Right lobe of liver (tissue), 6 donors: ENCODE data around the gene CAMKK1. TPM values are rescaled to one million over a fixed set of nuclear protein-coding genes. Genes with fewer than 3 reads are reported as not detected.

Experiments
- ATAC-seq, 4 donors: fragments of 200-7000 bp; cut with Tn5 transposase; one replicate each; pipeline ENCODE4 v1.9.1; 2020; ENCODE audit warnings: mild to moderate bottlenecking in 4 of 4, moderate library complexity in 4 of 4
- DNase-seq, 3 donors: peaks; one replicate each; pipeline ENCODE4 v3.0.0-alpha.2; 2020
- H3K27ac ChIP-seq, 3 donors: fragments of 200-600 bp; one replicate each; pipeline ENCODE4 v1.8.0; 2022
- H3K27me3 ChIP-seq, 2 donors: fragments of 200-600 bp; one replicate each; pipeline ENCODE4 v1.8.0; 2022
- H3K36me3 ChIP-seq, 4 donors: fragments of 200-600 bp; sonication (generic) in 1 of 4; one replicate each; pipeline versions ENCODE4 v1.5.1 to v1.8.0; 2017 to 2022; ENCODE audit warnings: control low read depth in 1 of 4
- H3K4me1 ChIP-seq, 4 donors: fragments of 200-600 bp; sonication (generic) in 1 of 4; one replicate each; pipeline versions ENCODE4 v1.5.1 to v1.8.0; 2017 to 2022; ENCODE audit warnings: control low read depth in 1 of 4
- H3K4me3 ChIP-seq, 3 donors: fragments of 200-600 bp; one replicate each; pipeline ENCODE4 v1.8.0; 2022
- H3K9me3 ChIP-seq, 4 donors: fragments of 200-600 bp; sonication (generic) in 1 of 4; one replicate each; pipeline versions ENCODE4 v1.5.1 to v1.8.0; 2017 to 2022; ENCODE audit warnings: control low read depth in 1 of 4
- POLR2A ChIP-seq: fragments of 450-650 bp; IDR thresholded peaks from one replicate; pipeline ENCODE4 v1.6.1; 2017; ENCODE audit warnings: antibody characterized with exemption, mild to moderate bottlenecking
- WGBS: methylation state at CpG from one replicate; pipeline ENCODE4 v1.1.6; 2018; ENCODE audit warnings: low coverage, low lambda C conversion rate; ENCODE audit not compliant: insufficient coverage; ENCODE audit errors: missing lambda C conversion rate; 5-methylcytosine and 5-hydroxymethylcytosine counted together
- intact Hi-C, 2 donors: fragments of 100-400 bp; cut with DNase I; formaldehyde crosslinking; loops; one replicate each; pipeline versions ENCODE4 v1.11.2 to v1.14.1; 2022
- total RNA-seq, 6 experiments: library from RNA; depleted of rRNA in 2 of 6; stranded (reverse); fragments of >200 nt in 2 of 6; fragmentation: NEBNext Ultra II Directional in 3 of 6; extraction: Animal tissue kit (Norgen Biotek cat#: 25700) in 3 of 6; gene quantifications; one replicate each; pipeline versions ENCODE4 v1.1.0 to v1.2.4, GENCODE V29; 2016 to 2023
- TF ChIP-seq, protein P1 (sequence below), 4 donors: fragments of 200-600 bp in 3 of 4; fragments of 450-650 bp in 1 of 4; IDR thresholded peaks; one replicate each; pipeline versions ENCODE4 v1.5.1 to v1.8.0; 2016 to 2022; ENCODE audit warnings: antibody characterized with exemption in 4 of 4, mild to moderate bottlenecking in 2 of 4
- donor health status: DM: no; HTN: yes; CAD: no.
- donor health status: DM: no; HTN: no; CAD: no.
- donor health status: DM: no; HTN: no; CAD: no.
- donor health status: DM: no; HTN: yes; CAD: no.
- donor health status: DM: no; HTN: yes; CAD: no.

The CAMKK1 gene
- total RNA-seq, 6 experiments from 2014 or later: 0.35 to 1.1 (median 0.47) TPM

DNA sequence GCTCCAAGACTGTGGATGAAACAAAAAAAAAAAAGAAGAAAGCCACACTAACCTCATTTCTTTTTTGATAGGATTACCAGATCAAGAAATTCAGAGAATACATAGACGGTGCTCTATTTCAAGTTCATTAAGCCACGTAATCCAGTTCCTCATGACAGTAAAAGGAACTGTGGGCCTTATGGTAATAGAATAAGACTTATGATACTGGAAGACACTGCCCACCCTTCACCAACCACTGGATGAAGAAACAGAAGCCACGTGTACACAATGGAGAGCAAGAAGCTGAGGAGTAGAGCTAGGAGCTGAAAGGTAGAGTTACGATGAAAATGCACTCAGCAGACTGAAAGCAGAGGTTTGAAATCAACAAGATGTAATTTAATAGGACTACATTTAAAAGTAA, 58.0 kb downstream of the CAMKK1 start:
- WGBS: 87% methylated on average over 4 of the region's 4 CpGs
- ATAC-seq (no peak), DNase-seq (no peak)
- Histone ChIP-seq H3K27ac (no peak overlapping the region), H3K27me3 (no peaks in the 10 kb centered on the region), H3K4me3 (no peak overlapping the region), H3K9me3 (no peaks in the 10 kb centered on the region), H3K36me3 (peaks cover 0 to 33% (median 4%) of the 10 kb centered on the region in 4 donors), H3K4me1 (peaks cover 0 to 14% (median 5%) of the 10 kb centered on the region in 4 donors)
- intact Hi-C loops: no loop called here
- TF ChIP-seq, protein P1, sequence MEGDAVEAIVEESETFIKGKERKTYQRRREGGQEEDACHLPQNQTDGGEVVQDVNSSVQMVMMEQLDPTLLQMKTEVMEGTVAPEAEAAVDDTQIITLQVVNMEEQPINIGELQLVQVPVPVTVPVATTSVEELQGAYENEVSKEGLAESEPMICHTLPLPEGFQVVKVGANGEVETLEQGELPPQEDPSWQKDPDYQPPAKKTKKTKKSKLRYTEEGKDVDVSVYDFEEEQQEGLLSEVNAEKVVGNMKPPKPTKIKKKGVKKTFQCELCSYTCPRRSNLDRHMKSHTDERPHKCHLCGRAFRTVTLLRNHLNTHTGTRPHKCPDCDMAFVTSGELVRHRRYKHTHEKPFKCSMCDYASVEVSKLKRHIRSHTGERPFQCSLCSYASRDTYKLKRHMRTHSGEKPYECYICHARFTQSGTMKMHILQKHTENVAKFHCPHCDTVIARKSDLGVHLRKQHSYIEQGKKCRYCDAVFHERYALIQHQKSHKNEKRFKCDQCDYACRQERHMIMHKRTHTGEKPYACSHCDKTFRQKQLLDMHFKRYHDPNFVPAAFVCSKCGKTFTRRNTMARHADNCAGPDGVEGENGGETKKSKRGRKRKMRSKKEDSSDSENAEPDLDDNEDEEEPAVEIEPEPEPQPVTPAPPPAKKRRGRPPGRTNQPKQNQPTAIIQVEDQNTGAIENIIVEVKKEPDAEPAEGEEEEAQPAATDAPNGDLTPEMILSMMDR (IDR thresholded peaks at IDR 0.05): no peak
- TF ChIP-seq POLR2A: no peak

DNA sequence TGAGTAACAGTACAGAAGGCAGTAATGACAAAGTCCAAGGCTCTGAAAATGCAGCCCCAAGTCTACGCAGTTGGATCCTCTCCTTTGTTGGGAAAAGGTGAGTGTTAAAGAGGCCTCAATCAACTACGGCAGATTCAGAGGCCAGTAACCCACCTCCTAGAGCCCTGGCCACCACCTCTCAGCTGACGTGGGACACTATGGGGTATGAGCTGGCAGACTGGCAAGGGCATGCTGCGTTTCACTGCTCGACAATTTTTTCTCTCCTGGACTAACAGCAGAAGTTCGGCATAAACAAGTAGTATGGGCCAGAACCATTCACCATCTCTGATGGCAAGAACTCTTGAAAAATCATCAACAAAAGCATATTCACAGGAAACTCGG, 64.0 kb downstream of the CAMKK1 start:
- Histone ChIP-seq H3K9me3 (no peaks in the 10 kb centered on the region), H3K36me3 (peaks cover 0 to 47% (median 16%) of the 10 kb centered on the region in 4 donors), H3K4me3 (no peak overlapping the region), H3K27me3 (no peaks in the 10 kb centered on the region), H3K27ac (no peak overlapping the region), H3K4me1 (no peaks in the 10 kb centered on the region)
- 78% methylated on average over 4 of the region's 7 CpGs for WGBS
- intact Hi-C loops: loop anchor here in 1 of 2 donors (5.0 kb wide), 1 partner anchor 92 kb away; no protein-coding TSS in a partner anchor
- ATAC-seq: no peak
- no peak for TF ChIP-seq POLR2A
- DNase-seq: no peak

DNA sequence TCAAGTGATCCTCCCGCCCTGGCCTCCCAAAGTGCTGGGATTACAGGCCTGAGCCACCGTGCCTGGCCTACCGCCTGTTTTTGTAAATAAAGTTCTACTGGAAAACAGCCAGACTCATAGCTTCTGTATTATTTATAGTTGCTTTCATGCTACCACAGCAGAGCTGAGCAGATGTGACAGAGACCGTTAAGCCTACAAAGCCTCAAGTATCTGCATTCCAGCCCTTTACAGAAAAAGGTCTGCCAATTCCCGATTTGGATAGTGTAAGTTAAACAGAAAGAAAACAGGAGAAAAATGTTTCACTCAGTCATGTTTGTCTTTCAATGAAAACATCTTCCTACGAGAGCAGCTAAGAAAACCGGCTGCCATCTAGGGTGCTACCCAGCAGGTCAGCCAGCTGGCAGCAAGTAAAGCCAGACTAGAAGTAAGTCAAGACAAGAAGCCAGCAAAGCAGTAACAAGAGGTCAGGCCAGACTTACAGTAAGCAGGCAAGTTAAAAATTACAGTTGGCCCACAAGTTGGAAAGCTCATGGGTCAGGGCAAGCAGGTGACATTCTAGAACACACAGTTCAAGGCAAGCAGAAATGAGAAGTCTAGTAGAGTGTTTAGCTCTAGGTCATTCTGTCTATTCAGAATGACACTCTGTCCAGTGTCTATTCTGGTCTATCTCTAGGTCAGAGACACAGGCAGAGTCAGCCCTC, 64.6 kb downstream of the CAMKK1 start:
- ATAC-seq (no peak), DNase-seq (no peak)
- Histone ChIP-seq H3K9me3 (no peaks in the 10 kb centered on the region), H3K4me3 (no peak overlapping the region), H3K36me3 (peaks cover 0 to 47% (median 19%) of the 10 kb centered on the region in 4 donors), H3K27me3 (no peaks in the 10 kb centered on the region), H3K4me1 (no peaks in the 10 kb centered on the region), H3K27ac (no peak overlapping the region)
- TF ChIP-seq, protein P1 (IDR thresholded peaks at IDR 0.05): no peak
- no peak for TF ChIP-seq POLR2A
- 65% methylated on average over 6 of the region's 7 CpGs for WGBS
- intact Hi-C loops: loop anchor here in 1 of 2 donors (5.0 kb wide), 1 partner anchor 91 kb away; no protein-coding TSS in a partner anchor

DNA sequence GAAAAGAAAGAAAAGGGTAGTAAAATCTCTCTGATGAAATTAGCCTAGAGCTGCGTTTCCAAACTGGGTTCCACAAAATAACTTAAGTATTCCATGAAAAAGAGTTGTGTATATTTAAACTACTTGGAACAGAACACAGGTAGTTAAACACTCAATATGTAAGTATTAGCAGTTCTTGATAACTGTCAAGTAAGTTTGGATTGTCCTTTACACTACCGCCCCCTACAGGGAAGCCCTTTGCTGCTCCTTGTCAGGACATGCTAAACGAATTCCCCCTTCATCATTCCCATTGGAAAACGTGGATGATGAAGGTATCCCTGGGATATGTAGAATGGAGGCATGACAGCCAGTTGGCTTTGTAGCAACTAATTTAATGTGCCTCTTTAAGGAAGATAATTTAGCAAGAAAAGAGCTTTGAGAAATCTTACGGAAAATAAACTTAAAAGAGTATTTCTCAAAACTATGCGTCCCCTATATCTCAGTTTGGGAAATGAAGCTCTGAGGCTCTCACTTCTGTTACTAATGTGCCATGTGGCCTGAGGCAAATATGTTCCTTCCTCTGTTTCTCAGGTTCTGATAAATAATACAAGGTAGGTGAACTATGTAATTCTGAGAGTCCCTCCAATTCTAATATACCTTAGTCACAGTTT, 65.6 kb downstream of the CAMKK1 start:
- intact Hi-C loops: loop anchor here in 1 of 2 donors (5.0 kb wide), 1 partner anchor 90 kb away; no protein-coding TSS in a partner anchor
- no peak overlapping the region for H3K27ac ChIP-seq
- no peaks in the 10 kb centered on the region for H3K27me3 ChIP-seq
- H3K36me3 ChIP-seq: peaks cover 0 to 47% (median 16%) of the 10 kb centered on the region in 4 donors
- no peaks in the 10 kb centered on the region for H3K9me3 ChIP-seq
- WGBS: 42% methylated on average over 6 of the region's 6 CpGs
- H3K4me1 ChIP-seq: no peaks in the 10 kb centered on the region
- no peak overlapping the region for H3K4me3 ChIP-seq
- peak; percentile 80 to 88 (median 82) for ATAC-seq
- no peak for TF ChIP-seq POLR2A
- TF ChIP-seq, protein P1 (IDR thresholded peaks at IDR 0.05): peak; percentile 75 to 86 (median 82)
- DNase-seq: peak in 1 of 3 donors; percentile 69

DNA sequence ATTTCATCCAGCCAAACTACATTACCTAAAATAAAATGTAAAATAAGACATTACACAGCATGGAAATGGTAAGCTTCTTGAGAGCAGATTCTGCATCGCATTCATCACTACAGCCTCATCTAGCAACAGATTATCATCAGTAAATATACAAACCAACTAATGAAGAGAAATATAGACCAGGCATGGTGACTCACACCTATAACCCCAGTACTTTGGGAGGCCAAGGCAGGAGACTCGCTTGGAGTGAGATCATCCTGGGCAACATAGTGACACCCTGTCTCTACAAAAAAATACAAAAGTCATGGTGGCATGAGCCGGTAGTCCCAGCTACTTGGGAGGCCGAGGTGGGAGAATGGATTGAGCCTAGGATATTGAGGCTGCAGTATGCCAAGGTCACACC, 66.7 kb downstream of the CAMKK1 start:
- Histone ChIP-seq H3K27ac (no peak overlapping the region), H3K9me3 (no peaks in the 10 kb centered on the region), H3K4me1 (no peaks in the 10 kb centered on the region), H3K27me3 (no peaks in the 10 kb centered on the region), H3K36me3 (peaks cover 0 to 53% (median 16%) of the 10 kb centered on the region in 4 donors), H3K4me3 (no peak overlapping the region)
- 90% methylated on average over 4 of the region's 4 CpGs for WGBS
- no peak for ATAC-seq
- DNase-seq: no peak
- intact Hi-C loops: loop anchor here in 1 of 2 donors (5.0 kb wide), 1 partner anchor 89 kb away; no protein-coding TSS in a partner anchor
- no peak for TF ChIP-seq POLR2A
- TF ChIP-seq, protein P1 (IDR thresholded peaks at IDR 0.05): no peak
